AG04450 (cell line): ENCODE measurements around the gene LRRC73. TPM values are rescaled to one million over a fixed set of nuclear protein-coding genes. Genes with fewer than 3 reads are reported as not detected.

ENCODE experiments used
- CTCF ChIA-PET: fragments of 300-600, 350-600 bp; formaldehyde crosslinking; extraction: SDS; loops from one replicate; lab custom pipeline; 2022; ENCODE audit warnings: antibody characterized with exemption, inconsistent platforms; lab: Charles Lee
- POLR2A ChIA-PET: fragments of 350-600 bp; formaldehyde crosslinking; extraction: SDS; loops from one replicate; lab custom pipeline; 2021; ENCODE audit warnings: antibody characterized with exemption, inconsistent platforms; lab: Yijun Ruan, JAX
- DNase-seq: peaks from one replicate; pipeline ENCODE4 v3.0.0-alpha.2; 2011; ENCODE audit warnings: low read depth, low spot score
- H3K27ac ChIP-seq: one replicate; pipeline ENCODE4 v1.5.1; 2012; ENCODE audit warnings: low read depth, low read length, control low read depth
- H3K27me3 ChIP-seq: one replicate; pipeline ENCODE4 v1.6.0; 2012; ENCODE audit warnings: low read length; ENCODE audit not compliant: control insufficient read depth, insufficient read depth
- H3K4me3 ChIP-seq: 2 replicates; pipeline ENCODE4 v1.5.1; 2011; ENCODE audit warnings: mild to moderate bottlenecking, low read depth, low read length, control low read depth
- H3K9me3 ChIP-seq: 2 replicates; pipeline ENCODE4 v1.5.1; 2012; ENCODE audit warnings: low read length; ENCODE audit not compliant: control insufficient read depth, insufficient read depth
- CTCF ChIP-seq: IDR thresholded peaks from 2 replicates; pipeline ENCODE4 v1.5.1; 2011; ENCODE audit warnings: low read depth, low read length, control low read depth, inconsistent platforms
- polyA plus RNA-seq: library from polyadenylated mRNA; depleted of rRNA; stranded (reverse); fragments of >200 nt; gene quantifications from 2 replicates; pipeline ENCODE4 v1.2.3, GENCODE V29; 2011

Gene LRRC73
- polyA plus RNA-seq, 1 experiment = 0.16 TPM

GRCh38 chr6:43476746-43477145, 33.4 kb downstream of the LRRC73 start:
- no peak for DNase-seq
- Histone ChIP-seq H3K27ac (no peak overlapping the region), H3K4me3 (peak overlapping the region; percentile 51), H3K27me3 (no peaks in the 10 kb centered on the region), H3K9me3 (no peaks in the 10 kb centered on the region)
- CTCF ChIA-PET = interaction anchor here (0.5 to 1.5 kb wide), 5 partner anchors 18 to 213 kb away, joined by 3 read pairs; no protein-coding TSS in a partner anchor
- POLR2A ChIA-PET = interaction anchor here (0.7 to 1.6 kb wide), 4 partner anchors 17 to 155 kb away, joined by 3 to 7 read pairs (median 4); no protein-coding TSS in a partner anchor
- TF ChIP-seq CTCF = no peak

- CTCF ChIA-PET = no interaction called here
Observed at GRCh38 chr6:43475516-43475915, 34.6 kb downstream of the LRRC73 start.

GRCh38 chr6:43472515-43472914, 37.6 kb downstream of the LRRC73 start:
- ChIA-PET POLR2A (no interaction called here), CTCF (no interaction called here)
- no peaks in the 10 kb centered on the region for H3K27me3 ChIP-seq

More at GRCh38 chr6:43475516-43475915, 34.6 kb downstream of the LRRC73 start:
- POLR2A ChIA-PET = no interaction called here
- DNase-seq = no peak
- H3K4me3 ChIP-seq = no peak overlapping the region
- TF ChIP-seq CTCF = no peak
- no peaks in the 10 kb centered on the region for H3K27me3 ChIP-seq
- H3K9me3 ChIP-seq = no peaks in the 10 kb centered on the region
- no peak overlapping the region for H3K27ac ChIP-seq

GRCh38 chr6:43471399-43471798, 38.7 kb downstream of the LRRC73 start:
- H3K27ac ChIP-seq = no peak overlapping the region
- H3K4me3 ChIP-seq = no peak overlapping the region
- H3K9me3 ChIP-seq = no peaks in the 10 kb centered on the region
- H3K27me3 ChIP-seq = peaks cover 2% of the 10 kb centered on the region
- ChIA-PET POLR2A (no interaction called here), CTCF (interaction anchor here (1.6 kb wide), 1 partner anchor 35 kb away, joined by 4 read pairs; no protein-coding TSS in a partner anchor)
- no peak for TF ChIP-seq CTCF
- DNase-seq = no peak

More at GRCh38 chr6:43472515-43472914, 37.6 kb downstream of the LRRC73 start:
- H3K27ac ChIP-seq = no peak overlapping the region
- H3K4me3 ChIP-seq = no peak overlapping the region
- no peak for DNase-seq
- no peak for TF ChIP-seq CTCF
- H3K9me3 ChIP-seq = no peaks in the 10 kb centered on the region

GRCh38 chr6:43469947-43470346, 40.2 kb downstream of the LRRC73 start:
- H3K4me3 ChIP-seq = no peak overlapping the region
- no peak overlapping the region for H3K27ac ChIP-seq
- no peaks in the 10 kb centered on the region for H3K9me3 ChIP-seq
- POLR2A ChIA-PET = no interaction called here
- DNase-seq = no peak
- peaks cover 2% of the 10 kb centered on the region for H3K27me3 ChIP-seq
- no peak for TF ChIP-seq CTCF
- CTCF ChIA-PET = no interaction called here
